ENCODE data around the gene RAB3IL1. TPM values are rescaled to one million over a fixed set of nuclear protein-coding genes. Genes with fewer than 3 reads are reported as not detected.

Gene RAB3IL1
- total and polyA plus RNA-seq, 3 donors from 2014 or later: 57.7 to 88.2 (median 65.8) TPM

DNA sequence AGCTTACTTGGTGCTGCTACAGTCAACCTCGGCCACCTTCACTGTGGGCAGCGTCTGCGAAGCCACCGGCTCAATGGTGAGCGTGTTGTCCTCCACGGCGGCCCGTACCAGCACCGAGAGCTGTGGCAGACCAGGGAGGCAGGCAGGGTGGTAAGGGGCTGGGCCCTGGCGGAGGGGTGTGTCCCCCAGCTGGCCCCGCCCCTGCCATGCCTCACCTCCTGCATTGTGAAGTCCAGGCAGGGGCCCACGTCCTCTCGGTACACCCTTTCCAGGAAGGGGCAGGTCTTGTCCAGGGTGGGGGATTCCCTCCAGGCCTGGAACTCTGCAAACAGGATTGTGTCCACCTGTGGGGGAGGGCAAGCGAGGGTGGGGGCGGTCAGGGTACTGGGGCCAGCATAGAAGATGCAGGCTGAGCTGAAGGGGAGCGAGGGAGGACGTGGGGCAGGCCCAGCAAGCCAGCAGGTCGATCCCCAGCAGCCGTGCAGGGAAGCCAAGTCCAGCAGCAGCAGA, 12.8 kb downstream of the RAB3IL1 start:
- WGBS, 2 donors: 66 to 81% methylated on average over 14 to 19 of the region's 19 CpGs
- H3K4me3 ChIP-seq: no peak overlapping the region
- no peaks in the 10 kb centered on the region for H3K27me3 ChIP-seq
- intact Hi-C loops (cut with DNase I; ENCODE audit: low total_unique reads): no loop called here
- H3K27ac ChIP-seq: peak overlapping the region in 1 of 2 donors; percentile 24
- no peak for DNase-seq
- TF ChIP-seq, protein P1, sequence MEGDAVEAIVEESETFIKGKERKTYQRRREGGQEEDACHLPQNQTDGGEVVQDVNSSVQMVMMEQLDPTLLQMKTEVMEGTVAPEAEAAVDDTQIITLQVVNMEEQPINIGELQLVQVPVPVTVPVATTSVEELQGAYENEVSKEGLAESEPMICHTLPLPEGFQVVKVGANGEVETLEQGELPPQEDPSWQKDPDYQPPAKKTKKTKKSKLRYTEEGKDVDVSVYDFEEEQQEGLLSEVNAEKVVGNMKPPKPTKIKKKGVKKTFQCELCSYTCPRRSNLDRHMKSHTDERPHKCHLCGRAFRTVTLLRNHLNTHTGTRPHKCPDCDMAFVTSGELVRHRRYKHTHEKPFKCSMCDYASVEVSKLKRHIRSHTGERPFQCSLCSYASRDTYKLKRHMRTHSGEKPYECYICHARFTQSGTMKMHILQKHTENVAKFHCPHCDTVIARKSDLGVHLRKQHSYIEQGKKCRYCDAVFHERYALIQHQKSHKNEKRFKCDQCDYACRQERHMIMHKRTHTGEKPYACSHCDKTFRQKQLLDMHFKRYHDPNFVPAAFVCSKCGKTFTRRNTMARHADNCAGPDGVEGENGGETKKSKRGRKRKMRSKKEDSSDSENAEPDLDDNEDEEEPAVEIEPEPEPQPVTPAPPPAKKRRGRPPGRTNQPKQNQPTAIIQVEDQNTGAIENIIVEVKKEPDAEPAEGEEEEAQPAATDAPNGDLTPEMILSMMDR (IDR thresholded peaks at IDR 0.05): no peak
- TF ChIP-seq POLR2A (IDR thresholded peaks at IDR 0.05): no peak
- no peaks in the 10 kb centered on the region for H3K36me3 ChIP-seq (ENCODE audit: low read depth, missing control alignments)
- peaks cover 29% of the 10 kb centered on the region for H3K4me1 ChIP-seq
- H3K9me3 ChIP-seq: no peaks in the 10 kb centered on the region

DNA sequence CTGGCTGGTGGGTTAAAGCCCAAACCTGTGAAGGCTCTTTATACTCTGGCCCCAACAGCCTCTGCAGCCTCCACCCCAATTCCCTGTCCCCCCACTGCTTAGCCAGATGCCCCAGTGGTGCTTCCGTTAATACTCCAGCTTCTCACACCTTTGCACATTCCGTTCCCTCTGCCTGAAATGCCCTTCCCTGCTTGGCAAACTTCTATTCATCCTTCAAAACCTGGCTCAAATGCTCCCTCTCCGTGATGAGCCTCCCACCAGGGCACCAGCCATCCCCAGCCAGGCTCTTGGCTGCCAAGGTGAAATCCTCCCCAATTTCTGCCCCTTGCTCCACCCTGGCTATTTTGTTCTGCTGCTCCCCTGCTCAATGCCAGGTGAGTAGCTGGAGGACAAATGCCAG, 13.5 kb downstream of the RAB3IL1 start:
- no peak for DNase-seq
- Histone ChIP-seq H3K4me1 (peaks cover 28% of the 10 kb centered on the region), H3K27me3 (no peaks in the 10 kb centered on the region), H3K27ac (no peak overlapping the region), H3K9me3 (no peaks in the 10 kb centered on the region), H3K4me3 (no peak overlapping the region), H3K36me3 (ENCODE audit: low read depth, missing control alignments) (no peaks in the 10 kb centered on the region)
- TF ChIP-seq, protein P1 (IDR thresholded peaks at IDR 0.05): no peak
- TF ChIP-seq POLR2A (IDR thresholded peaks at IDR 0.05): no peak
- intact Hi-C loops (cut with DNase I; ENCODE audit: low total_unique reads): no loop called here
- 90 to 97% methylated on average over 3 of the region's 3 CpGs for WGBS, 2 donors

DNA sequence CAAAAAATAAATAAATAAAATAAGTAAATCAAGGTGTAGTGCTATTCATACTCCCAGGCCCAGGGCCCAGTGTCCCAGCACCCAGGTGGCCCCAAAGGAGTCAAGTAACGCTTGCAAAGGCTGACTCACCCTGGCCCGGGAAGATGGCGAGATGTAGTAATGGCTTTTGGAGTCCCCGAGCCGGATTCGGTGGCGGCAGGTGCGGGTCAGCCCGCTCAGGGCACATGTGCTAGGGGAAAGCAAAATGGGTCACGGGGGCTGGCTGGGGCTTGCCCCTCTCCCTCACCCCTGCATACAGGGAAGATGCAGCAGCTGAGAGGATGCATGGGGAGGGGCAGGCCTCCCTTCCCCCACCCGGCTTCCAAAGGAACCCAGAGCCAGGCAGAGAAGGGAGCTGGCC, 15.1 kb downstream of the RAB3IL1 start:
- H3K36me3 ChIP-seq (ENCODE audit: low read depth, missing control alignments): no peaks in the 10 kb centered on the region

DNA sequence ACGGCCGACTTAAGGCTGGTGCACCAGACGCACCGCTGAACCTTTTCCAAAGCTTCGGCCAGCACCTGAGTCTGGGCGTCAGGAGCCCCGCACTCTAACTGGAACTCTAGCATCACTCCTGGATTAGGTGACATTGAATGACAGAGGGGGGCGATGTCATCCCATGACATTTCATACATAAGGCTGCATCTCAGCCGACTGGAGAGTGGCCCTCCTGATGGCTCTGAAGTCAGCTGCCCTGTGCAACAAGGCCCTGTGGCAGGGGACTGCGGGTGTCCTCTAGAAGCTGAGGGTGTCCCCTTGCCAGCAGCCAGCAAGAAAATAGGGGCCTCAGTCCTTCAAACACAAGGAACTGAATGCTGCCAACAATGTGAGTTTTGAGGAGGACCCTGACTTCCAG, 16.0 kb downstream of the RAB3IL1 start:
- intact Hi-C loops (cut with DNase I; ENCODE audit: low total_unique reads): no loop called here
- TF ChIP-seq POLR2A (IDR thresholded peaks at IDR 0.05): no peak
- 77 to 95% methylated on average over 6 to 10 of the region's 10 CpGs for WGBS, 2 donors
- no peaks in the 10 kb centered on the region for H3K36me3 ChIP-seq (ENCODE audit: low read depth, missing control alignments)
- no peaks in the 10 kb centered on the region for H3K27me3 ChIP-seq
- peaks cover 28% of the 10 kb centered on the region for H3K4me1 ChIP-seq
- peak overlapping the region in 1 of 2 donors; percentile 41 for H3K27ac ChIP-seq
- DNase-seq: no peak
- no peak overlapping the region for H3K4me3 ChIP-seq
- no peaks in the 10 kb centered on the region for H3K9me3 ChIP-seq

More for the DNA sequence above, 15.1 kb downstream of the RAB3IL1 start:
- TF ChIP-seq, protein P1 (IDR thresholded peaks at IDR 0.05): no peak
- no peak for TF ChIP-seq POLR2A (IDR thresholded peaks at IDR 0.05)
- intact Hi-C loops (cut with DNase I; ENCODE audit: low total_unique reads): no loop called here
- H3K4me3 ChIP-seq: no peak overlapping the region
- no peaks in the 10 kb centered on the region for H3K9me3 ChIP-seq
- H3K27me3 ChIP-seq: no peaks in the 10 kb centered on the region
- H3K27ac ChIP-seq: peak overlapping the region in 1 of 2 donors; percentile 41
- WGBS, 2 donors: 87% methylated on average over 11 of the region's 11 CpGs; no CpG with 5 or more reads in 1 of the 2 donors
- no peak for DNase-seq
- peaks cover 28% of the 10 kb centered on the region for H3K4me1 ChIP-seq

DNA sequence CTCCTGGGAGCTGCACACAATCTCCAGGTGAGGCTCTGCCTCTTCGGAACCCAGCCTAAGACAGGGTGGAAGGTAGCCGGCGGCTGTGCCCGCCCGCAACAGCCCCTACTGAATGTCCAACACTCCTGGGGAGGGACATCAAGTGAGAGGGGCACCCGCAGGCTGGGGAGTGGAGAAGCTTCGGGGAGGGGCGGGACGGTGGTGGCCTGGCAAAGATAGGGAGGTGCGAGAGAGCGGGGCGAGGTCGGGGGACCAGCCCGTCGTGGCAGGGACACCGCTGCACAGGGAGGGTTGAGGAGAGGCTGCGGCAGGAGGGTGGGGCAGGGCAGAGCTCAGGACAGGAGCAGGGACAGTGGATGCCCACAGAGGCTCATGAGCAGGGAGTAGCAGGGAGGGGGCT, 17.1 kb downstream of the RAB3IL1 start:
- H3K36me3 ChIP-seq (ENCODE audit: low read depth, missing control alignments): no peaks in the 10 kb centered on the region
- H3K27me3 ChIP-seq: no peaks in the 10 kb centered on the region
- no peaks in the 10 kb centered on the region for H3K9me3 ChIP-seq
- H3K4me1 ChIP-seq: peaks cover 28% of the 10 kb centered on the region
- 84 to 88% methylated on average over 17 of the region's 17 CpGs for WGBS, 2 donors
- H3K4me3 ChIP-seq: no peak overlapping the region
- DNase-seq: no peak
- TF ChIP-seq POLR2A (IDR thresholded peaks at IDR 0.05): no peak
- TF ChIP-seq, protein P1 (IDR thresholded peaks at IDR 0.05): no peak
- intact Hi-C loops (cut with DNase I; ENCODE audit: low total_unique reads): no loop called here
- H3K27ac ChIP-seq: peak overlapping the region in 1 of 2 donors; percentile 62
